HS-27A (cell line): ENCODE results near the gene GPC3.
"Not testable (repeated sequence)": the region's sequence is repeated elsewhere in the genome, so short reads cannot be mapped to it uniquely, and the experiment has no call there.

Experiments used
- DNase-seq: peaks from one replicate; pipeline ENCODE4 v3.0.0-alpha.2; 2012; ENCODE audit warnings: low read depth, missing footprints

GPC3 gene

GRCh38 chrX:133995759-133996158 lies 10.4 kb upstream of the GPC3 start:
- DNase-seq = no peak

- DNase-seq = no peak
Measured at GRCh38 chrX:133994576-133994975, 9.2 kb upstream of the GPC3 start.

GRCh38 chrX:133992882-133993281 lies 7.5 kb upstream of the GPC3 start:
- no peak for DNase-seq

- no peak for DNase-seq
Measured at GRCh38 chrX:133991814-133992213, 6.4 kb upstream of the GPC3 start.

GRCh38 chrX:133991057-133991456 lies 5.7 kb upstream of the GPC3 start:
- not testable (repeated sequence) for DNase-seq

GRCh38 chrX:133989993-133990392 lies 4.6 kb upstream of the GPC3 start:
- no peak for DNase-seq

- no peak for DNase-seq
Measured at GRCh38 chrX:133989490-133989889, 4.1 kb upstream of the GPC3 start.

GRCh38 chrX:133988010-133988409 lies 2.6 kb upstream of the GPC3 start:
- DNase-seq = no peak

GRCh38 chrX:133987188-133987587 lies 1.8 kb upstream of the GPC3 start:
- DNase-seq = no peak

GRCh38 chrX:133985967-133986683 lies 731 bp upstream of the GPC3 start:
- no peak for DNase-seq

- no peak for DNase-seq
Measured at GRCh38 chrX:133984857-133985163, 584 bp downstream of the GPC3 start.

- DNase-seq = no peak
Measured at GRCh38 chrX:133983974-133984845, 1.2 kb downstream of the GPC3 start.

GRCh38 chrX:133983256-133983973 lies 2.0 kb downstream of the GPC3 start:
- DNase-seq = no peak

GRCh38 chrX:133981924-133982323 lies 3.5 kb downstream of the GPC3 start:
- no peak for DNase-seq

- no peak for DNase-seq
Measured at GRCh38 chrX:133980832-133981588, 4.4 kb downstream of the GPC3 start.

- DNase-seq = no peak
Measured at GRCh38 chrX:133980406-133980805, 5.0 kb downstream of the GPC3 start.

GRCh38 chrX:133979641-133980230 lies 5.7 kb downstream of the GPC3 start:
- DNase-seq = no peak

GRCh38 chrX:133973704-133974103 lies 11.7 kb downstream of the GPC3 start:
- DNase-seq = no peak

- DNase-seq = no peak
Measured at GRCh38 chrX:133972916-133973315, 12.5 kb downstream of the GPC3 start.

GRCh38 chrX:133971586-133971985 lies 13.8 kb downstream of the GPC3 start:
- no peak for DNase-seq

- no peak for DNase-seq
Measured at GRCh38 chrX:133970076-133970475, 15.3 kb downstream of the GPC3 start.

GRCh38 chrX:133969191-133969590 lies 16.2 kb downstream of the GPC3 start:
- DNase-seq = no peak
